Measurements from ENCODE around the gene FGR. TPM values are rescaled to one million over a fixed set of nuclear protein-coding genes. Genes with fewer than 3 reads are reported as not detected.

FGR gene
- polyA plus RNA-seq, 3 donors: 371 to 1,340 (median 571) TPM

- 53% methylated on average over 4 of the region's 7 CpGs for WGBS (ENCODE audit: insufficient coverage)
- TF ChIP-seq CTCF (IDR thresholded peaks at IDR 0.05): no peak
- Histone ChIP-seq H3K36me3 (replicated peaks in 1 of 2; ENCODE audit: control insufficient read depth in 1 of 2, insufficient read depth in 2 of 2, low read length in 2 of 2) (peaks cover 58 to 71% of the 10 kb centered on the region in 2 donors), H4K20me1 (ENCODE audit: insufficient read depth, low read length) (peaks cover 52% of the 10 kb centered on the region), H3K27me3 (ENCODE audit: control insufficient read depth in 2 of 2, insufficient read depth in 2 of 2, low read length in 2 of 2) (no peaks in the 10 kb centered on the region), H3K4me1 (ENCODE audit: control insufficient read depth in 1 of 2, insufficient read depth in 2 of 2, low read length in 2 of 2) (peaks cover 97 to 100% of the 10 kb centered on the region in 2 donors), H3K79me2 (ENCODE audit: insufficient read depth, low read length) (peaks cover 98% of the 10 kb centered on the region), H2AFZ (ENCODE audit: insufficient read depth, low read depth, low read length, poor library complexity, severe bottlenecking) (no peak overlapping the region), H3K27ac (ENCODE audit: low read depth in 1 of 2, low read length in 2 of 2) (peak overlapping the region; percentile 98 to 99), H3K4me3 (replicated peaks in 1 of 3; ENCODE audit: low read depth in 2 of 3, low read length in 3 of 3) (peak overlapping the region; percentile 42 to 75 (median 52)), H3K4me2 (replicated peaks; ENCODE audit: extremely low read depth, low read length, poor library complexity, severe bottlenecking) (peak overlapping the region; percentile 86), H3K9me3 (replicated peaks in 1 of 2; ENCODE audit: control insufficient read depth in 1 of 2, insufficient read depth in 1 of 2, low read length in 2 of 2) (no peaks in the 10 kb centered on the region), H3K9ac (ENCODE audit: insufficient read depth, low read length, poor library complexity, severe bottlenecking) (peak overlapping the region; percentile 93)
- Mint-ChIP-seq H3K4me3 (no peak overlapping the region), H3K4me1 (peaks cover 46% of the 10 kb centered on the region), H3K27ac (no peak overlapping the region), H3K9me3 (no peaks in the 10 kb centered on the region), H3K36me3 (peaks cover 32 to 43% of the 10 kb centered on the region in 2 donors), H3K27me3 (ENCODE audit: low read depth in 3 of 3) (peaks cover 0 to 4% (median 2%) of the 10 kb centered on the region in 3 donors)
- DNase-seq: no peak
- intact Hi-C loops (cut with micrococcal nuclease): loop anchor here (5.0 kb wide), 1 partner anchor 38 kb away; no protein-coding TSS in a partner anchor
These were observed 10.4 kb downstream of the FGR start for GRCh38 chr1:27624467-27625178.

- H3K27ac Mint-ChIP-seq: no peak overlapping the region
- peaks cover 45% of the 10 kb centered on the region for H3K4me1 Mint-ChIP-seq
- peaks cover 22 to 45% of the 10 kb centered on the region in 2 donors for H3K36me3 Mint-ChIP-seq
- peaks cover 1 to 4% (median 2%) of the 10 kb centered on the region in 3 donors for H3K27me3 Mint-ChIP-seq (ENCODE audit: low read depth in 3 of 3)
- H4K20me1 ChIP-seq (ENCODE audit: insufficient read depth, low read length): peaks cover 62% of the 10 kb centered on the region
- peaks cover 65 to 78% of the 10 kb centered on the region in 2 donors for H3K36me3 ChIP-seq (replicated peaks in 1 of 2; ENCODE audit: control insufficient read depth in 1 of 2, insufficient read depth in 2 of 2, low read length in 2 of 2)
- intact Hi-C loops (cut with micrococcal nuclease): loop anchor here in 1 of 2 donors (1.0 kb wide), 1 partner anchor 8 kb away; no protein-coding TSS in a partner anchor
- H3K4me2 ChIP-seq (replicated peaks; ENCODE audit: extremely low read depth, low read length, poor library complexity, severe bottlenecking): peak overlapping the region; percentile 86
- no peak overlapping the region for H3K4me3 Mint-ChIP-seq
- H3K79me2 ChIP-seq (ENCODE audit: insufficient read depth, low read length): peaks cover 97% of the 10 kb centered on the region
- peak overlapping the region; percentile 93 for H3K9ac ChIP-seq (ENCODE audit: insufficient read depth, low read length, poor library complexity, severe bottlenecking)
- no peaks in the 10 kb centered on the region for H3K9me3 ChIP-seq (replicated peaks in 1 of 2; ENCODE audit: control insufficient read depth in 1 of 2, insufficient read depth in 1 of 2, low read length in 2 of 2)
- no peaks in the 10 kb centered on the region for H3K27me3 ChIP-seq (ENCODE audit: control insufficient read depth in 2 of 2, insufficient read depth in 2 of 2, low read length in 2 of 2)
- TF ChIP-seq CTCF (IDR thresholded peaks at IDR 0.05): no peak
- no peak overlapping the region for H2AFZ ChIP-seq (ENCODE audit: insufficient read depth, low read depth, low read length, poor library complexity, severe bottlenecking)
- 88% methylated on average over 6 of the region's 13 CpGs for WGBS (ENCODE audit: insufficient coverage)
- H3K4me3 ChIP-seq (replicated peaks in 1 of 3; ENCODE audit: low read depth in 2 of 3, low read length in 3 of 3): peak overlapping the region; percentile 42 to 75 (median 52)
- peaks cover 97 to 100% of the 10 kb centered on the region in 2 donors for H3K4me1 ChIP-seq (ENCODE audit: control insufficient read depth in 1 of 2, insufficient read depth in 2 of 2, low read length in 2 of 2)
- no peak for DNase-seq
- H3K27ac ChIP-seq (ENCODE audit: low read depth in 1 of 2, low read length in 2 of 2): peak overlapping the region; percentile 98 to 99
- no peaks in the 10 kb centered on the region for H3K9me3 Mint-ChIP-seq
These were observed 11.4 kb downstream of the FGR start for GRCh38 chr1:27623327-27624212.

Data from CD14-positive monocyte (primary cell).